DOHH2 (cell line): Measurements from ENCODE around the gene ZNRF2.

Experiments
- H3F3A ChIP-seq: fragments of 200-600 bp; sonication (generic), shearing (Covaris generic); 2 replicates; pipeline ENCODE4 v1.6.0; 2016; ENCODE audit warnings: antibody characterized with exemption, mild to moderate bottlenecking; ENCODE audit not compliant: control insufficient read depth, insufficient read depth
- H3K27ac ChIP-seq: fragments of 200-600 bp; sonication (generic); 2 replicates; pipeline ENCODE4 v1.5.1; 2014; ENCODE audit warnings: low read depth, mild to moderate bottlenecking, low read length, moderate library complexity
- H3K27me3 ChIP-seq: fragments of 200-600 bp; sonication (generic); 2 replicates; pipeline ENCODE4 v1.6.1; 2014; ENCODE audit warnings: mild to moderate bottlenecking, low read length, mixed read lengths; ENCODE audit not compliant: control insufficient read depth
- H3K36me3 ChIP-seq: fragments of 200-600 bp; sonication (generic); 2 replicates; pipeline ENCODE4 v1.6.1; 2014; ENCODE audit warnings: mild to moderate bottlenecking, low read length, moderate library complexity, mixed read lengths; ENCODE audit not compliant: control insufficient read depth
- H3K4me1 ChIP-seq: fragments of 200-600 bp; sonication (generic); 2 replicates; pipeline ENCODE4 v1.6.1; 2014; ENCODE audit warnings: mild to moderate bottlenecking, low read length, mixed read lengths; ENCODE audit not compliant: control insufficient read depth
- H3K4me2 ChIP-seq: fragments of 200-600 bp; sonication (generic); 2 replicates; pipeline ENCODE4 v1.6.0; 2014; ENCODE audit warnings: mild to moderate bottlenecking, low read length, moderate library complexity
- H3K4me3 ChIP-seq: fragments of 200-600 bp; sonication (generic); 2 replicates; pipeline ENCODE4 v1.5.1; 2014; ENCODE audit warnings: mild to moderate bottlenecking, low read length, mixed read lengths
- H3K79me2 ChIP-seq: fragments of 200-600 bp; sonication (generic); 2 replicates; pipeline ENCODE4 v1.6.1; 2014; ENCODE audit warnings: mild to moderate bottlenecking, low read length, mixed read lengths; ENCODE audit not compliant: control insufficient read depth
- H3K9me2 ChIP-seq: fragments of 200-600 bp; sonication (generic); replicated peaks from 2 replicates; pipeline ENCODE4 v1.6.1; 2014; ENCODE audit warnings: mild to moderate bottlenecking, low read length, mixed read lengths; ENCODE audit not compliant: control insufficient read depth
- H3K9me3 ChIP-seq: fragments of 200-600 bp; sonication (generic); 2 replicates; pipeline ENCODE4 v1.6.1; 2014; ENCODE audit warnings: antibody characterized with exemption, low read length, mixed read lengths; ENCODE audit not compliant: control insufficient read depth, insufficient read depth
- H4K20me1 ChIP-seq: fragments of 200-600 bp; sonication (generic); 2 replicates; pipeline ENCODE4 v1.6.0; 2014; ENCODE audit warnings: low read depth, mild to moderate bottlenecking, antibody characterized with exemption, low read length, moderate library complexity; ENCODE audit not compliant: control insufficient read depth, insufficient read depth
- CTCF ChIP-seq: fragments of 200-600 bp; sonication (generic); IDR thresholded peaks from one replicate; pipeline ENCODE4 v1.5.1; 2014; ENCODE audit warnings: antibody characterized with exemption, mild to moderate bottlenecking, low read depth, low read length; ENCODE audit not compliant: poor library complexity, severe bottlenecking
- EZH2phosphoT487 ChIP-seq: fragments of 200-600 bp; sonication (generic); IDR thresholded peaks from 2 replicates; pipeline ENCODE4 v1.6.1; 2017; ENCODE audit warnings: borderline replicate concordance, mild to moderate bottlenecking, antibody characterized with exemption, low read length, moderate library complexity, mixed read lengths

The ZNRF2 gene

GRCh38 chr7:30413864-30414263 is 129.5 kb downstream of the ZNRF2 start:
- H3K4me3 ChIP-seq = no peak overlapping the region
- TF ChIP-seq EZH2phosphoT487 = no peak
- TF ChIP-seq CTCF = no peak
- H3K27ac ChIP-seq = no peak overlapping the region
- H3K27me3 ChIP-seq = no peaks in the 10 kb centered on the region
- no peaks in the 10 kb centered on the region for H3K79me2 ChIP-seq
- H3F3A ChIP-seq = peaks cover 13% of the 10 kb centered on the region
- H3K9me2 ChIP-seq = no peaks in the 10 kb centered on the region
- no peak overlapping the region for H3K4me2 ChIP-seq
- peaks cover 21% of the 10 kb centered on the region for H3K36me3 ChIP-seq
- H3K4me1 ChIP-seq = peaks cover 46% of the 10 kb centered on the region
- H4K20me1 ChIP-seq = no peaks in the 10 kb centered on the region
- peaks cover 16% of the 10 kb centered on the region for H3K9me3 ChIP-seq
